CD4-positive, alpha-beta T cell treated with Interferon gamma for 1 hour (primary cell): ENCODE measurements around the gene ACOT7.
A peak's percentile ranks its signal among the peaks of the same experiment; 100 is the strongest.

Experiments
- DNase-seq: peaks from one replicate; pipeline ENCODE4 v3.0.0-alpha.2; 2020

The ACOT7 gene

DNA sequence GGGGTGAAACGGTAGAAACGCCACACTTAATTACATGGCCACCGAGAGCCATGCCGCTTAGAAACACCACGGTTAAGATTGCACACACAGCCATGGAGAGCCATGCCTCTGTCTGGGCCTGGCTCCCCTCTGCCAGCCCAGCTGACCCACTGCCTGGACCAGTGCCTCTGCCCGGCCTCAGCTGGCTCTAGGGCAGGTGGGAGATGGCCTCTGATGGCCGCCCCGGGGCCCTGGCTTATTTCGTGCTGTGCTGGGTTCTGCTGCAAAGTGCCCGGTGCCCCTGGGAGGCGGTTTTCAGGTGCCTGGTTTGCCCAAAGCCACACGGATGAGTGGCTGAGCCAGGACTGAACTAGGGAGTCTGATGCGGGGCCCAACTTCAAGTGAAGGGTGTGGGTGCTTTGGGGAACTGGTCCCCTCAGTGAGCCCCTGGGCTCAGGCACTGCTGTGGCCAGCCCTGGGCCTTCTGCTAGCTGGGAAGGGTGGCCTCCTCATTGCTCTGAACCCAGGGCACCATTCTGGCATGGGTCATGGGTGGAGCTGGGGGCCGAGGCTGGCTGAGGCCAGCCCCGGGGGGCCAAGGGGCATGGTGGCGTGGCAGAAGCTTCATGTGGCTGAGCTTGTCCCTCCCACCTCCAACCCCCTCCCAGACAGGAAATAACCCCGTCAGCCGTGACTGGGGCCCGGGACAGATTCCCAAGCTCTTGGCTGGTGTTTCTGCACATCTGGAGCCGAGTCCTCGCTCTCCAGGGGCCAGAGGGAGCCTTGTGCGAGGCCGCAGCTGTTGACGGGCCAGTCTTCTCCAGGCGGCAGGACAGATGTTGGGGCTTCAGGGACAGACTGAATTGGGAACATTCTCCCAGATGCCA lies 130.8 kb downstream of the ACOT7 start:
- DNase-seq, result no peak

- no peak for DNase-seq
These were observed 132.0 kb downstream of the ACOT7 start for GRCh38 chr1:6261615-6261995.

DNA sequence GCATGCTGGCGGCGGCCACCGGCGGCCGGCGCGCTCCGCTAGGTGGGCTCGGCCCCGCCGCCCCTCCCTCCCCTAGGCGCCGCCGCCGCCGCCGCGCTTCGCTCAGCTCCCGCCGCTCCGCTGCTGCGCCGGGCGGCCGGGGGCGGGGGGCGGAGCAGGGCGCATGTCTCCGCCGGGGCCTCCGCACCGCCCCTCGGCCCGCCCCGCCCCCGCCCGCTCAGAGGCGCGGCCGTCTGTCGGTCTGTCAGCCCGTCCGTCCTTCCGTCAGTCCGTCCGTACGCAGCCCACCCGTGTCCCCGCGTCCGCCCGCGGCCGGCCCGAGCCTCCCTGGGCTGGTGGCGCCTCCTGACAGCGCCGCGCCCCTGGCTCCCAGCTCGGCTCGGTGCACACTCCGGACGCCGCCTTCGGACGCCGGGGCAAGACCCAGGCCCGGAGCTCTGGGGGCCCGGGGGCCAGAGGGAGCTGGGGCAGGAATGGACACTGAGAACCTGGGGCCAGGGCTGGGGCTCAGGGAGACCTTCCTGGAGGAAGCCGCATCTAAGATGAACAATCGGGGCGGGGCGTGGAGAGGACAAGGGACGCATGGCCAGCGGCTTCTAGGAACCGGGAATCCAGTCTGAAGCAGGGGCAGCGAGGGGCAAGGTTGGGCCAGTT lies 132.5 kb downstream of the ACOT7 start, which contains the start of gene GPR153:
GPR153 (minus strand) TSS at position 138 of the 654 bp plus-strand sequence. CDS start 6,193 bp downstream, outside the sequence.
- peak; percentile 17 for DNase-seq

DNA sequence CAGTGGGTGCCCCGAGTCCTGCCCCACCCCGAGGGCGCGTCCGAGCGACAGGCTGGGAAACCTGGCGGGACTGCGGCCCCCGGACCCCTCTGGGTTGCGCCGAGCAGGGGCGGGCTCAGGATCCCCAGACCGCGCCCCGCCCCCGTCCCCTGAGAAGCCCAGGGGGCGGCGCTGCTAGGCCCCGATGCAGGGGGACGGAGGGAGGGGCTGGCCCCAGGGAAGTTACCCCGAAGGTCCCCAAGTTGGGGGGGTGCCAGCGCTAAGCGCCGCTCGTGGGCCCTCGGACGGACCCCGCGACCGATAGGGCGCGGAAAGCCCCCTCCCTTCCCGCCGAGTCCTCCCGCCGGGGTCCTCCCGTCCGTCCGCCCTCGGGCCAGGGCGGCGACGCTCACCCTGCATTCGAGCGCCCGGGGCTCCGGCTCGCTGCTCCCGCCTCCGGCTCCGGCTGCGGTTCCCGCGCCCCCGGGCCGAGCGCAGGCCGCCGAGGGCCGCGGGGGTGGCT lies 133.1 kb downstream of the ACOT7 start:
- no peak for DNase-seq

GRCh38 chr1:6259491-6260362 lies 133.8 kb downstream of the ACOT7 start:
- DNase-seq, result peak; percentile 81

DNA sequence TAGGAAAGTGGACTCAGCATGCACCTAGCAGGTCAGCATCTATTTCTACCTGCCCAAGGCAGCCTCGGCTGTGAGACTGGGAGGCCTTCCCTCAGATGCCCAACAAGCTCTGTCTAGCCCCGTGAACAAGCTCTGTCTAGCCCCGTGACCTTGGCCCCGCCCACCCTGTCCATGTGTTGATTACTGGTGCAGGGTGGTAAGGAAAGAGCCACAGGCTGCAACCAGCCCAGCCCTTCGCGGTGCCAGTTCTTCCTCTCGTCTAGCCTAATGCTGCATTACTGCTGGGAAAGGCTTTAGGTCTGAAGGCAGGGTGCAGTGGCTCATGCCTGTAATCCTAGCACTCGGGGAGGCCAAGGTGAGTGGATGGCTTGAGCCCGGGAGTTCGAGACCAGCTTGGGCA lies 134.9 kb downstream of the ACOT7 start:
- no peak for DNase-seq

DNA sequence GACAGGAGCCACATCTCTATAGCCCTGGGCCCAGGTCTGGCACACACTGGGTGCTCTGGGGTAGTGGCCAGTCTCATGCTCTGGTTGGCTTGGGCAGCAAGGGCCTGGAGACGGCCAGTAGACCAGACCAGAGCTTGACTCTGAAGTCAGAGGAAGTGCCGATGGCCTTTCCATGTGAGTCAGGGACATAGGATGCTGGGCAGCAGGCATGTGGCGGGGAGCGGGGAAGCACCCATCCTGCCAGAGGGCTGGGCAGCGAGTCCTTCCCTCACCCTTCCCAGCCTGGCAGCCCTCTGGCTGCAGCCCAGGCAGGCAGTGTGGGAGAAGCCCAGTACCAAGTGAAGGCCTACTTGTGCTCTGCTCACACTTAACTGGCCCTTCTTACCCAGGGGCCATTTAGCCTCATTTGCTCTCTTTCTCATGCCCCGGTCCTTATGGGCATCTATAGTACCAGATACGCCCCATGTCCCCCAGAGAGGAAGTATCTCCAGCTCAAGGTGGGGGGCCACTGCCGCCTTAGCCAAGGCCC lies 136.0 kb downstream of the ACOT7 start:
- DNase-seq, result no peak

DNA sequence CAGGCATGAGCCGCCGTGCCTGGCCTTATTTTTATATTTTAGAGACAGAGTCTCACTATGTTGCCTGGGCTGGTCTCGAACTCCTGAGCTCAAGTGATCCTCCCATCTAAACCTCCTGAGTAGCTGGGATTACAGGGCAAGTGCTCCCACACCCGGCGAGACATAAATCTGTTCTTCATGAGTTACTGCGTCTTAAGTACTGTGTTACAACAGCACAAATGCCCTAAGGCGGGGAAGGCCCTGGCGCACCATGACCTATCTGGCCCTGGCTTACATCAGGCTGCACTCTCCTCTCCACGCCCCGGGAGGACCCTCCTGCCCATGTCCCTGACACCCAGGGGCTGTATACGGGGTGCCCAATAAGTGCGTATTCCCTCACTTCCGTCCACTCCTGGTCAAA lies 136.9 kb downstream of the ACOT7 start:
- DNase-seq, result no peak

- no peak for DNase-seq
These were observed 138.9 kb downstream of the ACOT7 start for GRCh38 chr1:6254691-6255090.

GRCh38 chr1:6253380-6253779 lies 140.2 kb downstream of the ACOT7 start:
- DNase-seq, result no peak

DNA sequence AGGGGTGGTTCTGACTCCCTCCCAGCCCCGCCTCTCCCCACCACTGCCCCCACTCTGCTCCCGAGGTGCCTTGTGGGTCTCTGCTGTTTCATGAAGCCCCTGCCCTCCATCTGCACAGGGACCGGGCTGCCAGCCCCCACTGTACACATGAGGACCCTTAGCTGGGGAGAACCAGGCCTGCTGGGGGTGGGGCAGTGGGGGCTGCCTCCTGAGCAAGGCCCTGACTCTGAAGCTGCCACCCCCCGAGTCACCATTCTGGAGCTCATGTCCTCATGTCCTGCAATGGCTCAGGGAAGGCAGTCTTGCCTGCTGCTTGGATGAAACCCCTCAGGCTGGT lies 141.2 kb downstream of the ACOT7 start:
- DNase-seq, result no peak

- no peak for DNase-seq
These were observed 141.7 kb downstream of the ACOT7 start for GRCh38 chr1:6251681-6252373.

DNA sequence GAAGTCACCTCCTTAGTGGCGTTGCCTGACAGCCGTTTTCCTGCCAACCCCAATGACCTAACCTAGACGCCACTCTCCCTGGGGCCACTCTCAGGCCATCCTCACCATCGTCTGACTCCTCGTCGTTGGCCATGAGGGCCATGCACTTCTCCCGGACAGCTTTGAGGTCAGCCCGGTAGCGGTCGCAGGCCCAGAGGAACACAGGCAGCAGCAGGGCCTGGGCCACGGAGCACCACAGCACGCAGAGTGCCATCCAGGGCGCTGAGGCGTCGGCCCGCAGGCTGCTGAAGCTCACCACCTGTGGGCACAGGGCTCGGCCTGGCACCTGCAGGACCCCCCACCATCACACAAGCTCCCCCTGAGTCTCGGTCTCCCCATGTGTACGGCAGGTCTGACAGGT lies 142.3 kb downstream of the ACOT7 start:
- no peak for DNase-seq

DNA sequence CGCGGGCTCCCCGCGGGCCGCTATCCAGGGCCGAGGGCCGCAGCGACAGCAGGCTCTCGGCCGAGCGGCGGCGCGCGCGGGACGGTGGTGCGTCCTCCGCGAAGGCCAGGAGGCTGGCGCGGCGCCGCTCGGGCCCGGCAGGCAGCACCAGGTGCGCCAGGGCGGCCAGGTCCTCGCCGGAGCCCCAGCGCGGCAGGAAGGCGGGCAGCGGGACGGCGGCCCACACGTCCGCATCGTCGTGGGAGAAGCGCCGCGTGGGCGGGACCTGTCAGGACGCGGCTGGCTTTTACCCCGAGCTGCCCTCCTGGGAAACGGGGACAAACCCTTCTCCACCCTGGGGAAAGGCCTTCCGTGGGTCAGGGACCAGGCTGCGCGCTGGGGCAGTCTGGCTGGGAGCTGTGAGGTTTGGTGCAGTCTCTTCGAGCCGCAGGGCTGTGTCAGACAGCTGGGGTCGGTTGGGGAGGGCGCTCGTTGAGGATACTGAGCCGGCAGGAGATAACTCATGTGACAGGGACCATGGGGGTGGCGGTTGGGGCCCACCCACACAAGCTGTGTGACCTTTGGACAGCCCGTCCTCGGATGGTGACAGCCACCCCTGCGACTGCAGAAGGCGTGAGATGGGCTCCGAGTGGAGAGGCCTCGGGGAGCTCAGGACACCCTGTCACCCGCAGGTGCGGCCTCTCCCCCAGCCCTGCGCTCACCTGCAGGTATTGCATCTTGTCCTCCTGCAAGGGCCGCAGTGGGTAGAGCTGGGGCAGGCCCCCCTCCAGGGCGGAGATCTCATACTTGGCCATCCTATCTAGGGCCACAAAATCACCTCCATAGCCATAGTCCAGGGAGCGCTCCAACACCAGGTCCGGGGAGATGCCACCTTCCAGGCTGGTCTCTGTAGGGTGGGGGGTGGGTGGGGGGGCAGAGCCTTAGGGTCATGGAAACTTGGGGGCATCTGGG lies 143.6 kb downstream of the ACOT7 start:
- no peak for DNase-seq

- no peak for DNase-seq
These were observed 144.4 kb downstream of the ACOT7 start for GRCh38 chr1:6248932-6249738.

- DNase-seq, result no peak
These were observed 145.3 kb downstream of the ACOT7 start for GRCh38 chr1:6248161-6248776.

GRCh38 chr1:6247651-6248050 lies 145.9 kb downstream of the ACOT7 start:
- DNase-seq, result no peak

- DNase-seq, result peak; percentile 71
These were observed 146.8 kb downstream of the ACOT7 start for GRCh38 chr1:6246497-6247467.
